ENCODE data around the gene PAOX.
A peak's percentile ranks its signal among the peaks of the same experiment; 100 is the strongest.

PAOX gene

GRCh38 chr10:133391761-133392518, 12.9 kb downstream of the PAOX start:
- TF ChIP-seq, protein P1, sequence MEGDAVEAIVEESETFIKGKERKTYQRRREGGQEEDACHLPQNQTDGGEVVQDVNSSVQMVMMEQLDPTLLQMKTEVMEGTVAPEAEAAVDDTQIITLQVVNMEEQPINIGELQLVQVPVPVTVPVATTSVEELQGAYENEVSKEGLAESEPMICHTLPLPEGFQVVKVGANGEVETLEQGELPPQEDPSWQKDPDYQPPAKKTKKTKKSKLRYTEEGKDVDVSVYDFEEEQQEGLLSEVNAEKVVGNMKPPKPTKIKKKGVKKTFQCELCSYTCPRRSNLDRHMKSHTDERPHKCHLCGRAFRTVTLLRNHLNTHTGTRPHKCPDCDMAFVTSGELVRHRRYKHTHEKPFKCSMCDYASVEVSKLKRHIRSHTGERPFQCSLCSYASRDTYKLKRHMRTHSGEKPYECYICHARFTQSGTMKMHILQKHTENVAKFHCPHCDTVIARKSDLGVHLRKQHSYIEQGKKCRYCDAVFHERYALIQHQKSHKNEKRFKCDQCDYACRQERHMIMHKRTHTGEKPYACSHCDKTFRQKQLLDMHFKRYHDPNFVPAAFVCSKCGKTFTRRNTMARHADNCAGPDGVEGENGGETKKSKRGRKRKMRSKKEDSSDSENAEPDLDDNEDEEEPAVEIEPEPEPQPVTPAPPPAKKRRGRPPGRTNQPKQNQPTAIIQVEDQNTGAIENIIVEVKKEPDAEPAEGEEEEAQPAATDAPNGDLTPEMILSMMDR (IDR thresholded peaks at IDR 0.05; ENCODE audit: low read length), result no peak
- no peak for TF ChIP-seq EZH2 (IDR thresholded peaks at IDR 0.05; ENCODE audit: borderline replicate concordance, low read length)
- no peak overlapping the region for H3K4me3 ChIP-seq (ENCODE audit: low read depth, low read length, poor library complexity, severe bottlenecking)

GRCh38 chr10:133393401-133394063, 14.5 kb downstream of the PAOX start:
- H3K27ac ChIP-seq (ENCODE audit: low read depth, low read length, poor library complexity, severe bottlenecking), result peak overlapping the region; percentile 3
- peaks cover 12% of the 10 kb centered on the region for H3K79me2 ChIP-seq (ENCODE audit: insufficient read depth, low read length)
- H4K20me1 ChIP-seq (ENCODE audit: insufficient read depth, low read length), result no peaks in the 10 kb centered on the region

More at GRCh38 chr10:133391761-133392518, 12.9 kb downstream of the PAOX start:
- peaks cover 11% of the 10 kb centered on the region for H3K36me3 ChIP-seq (ENCODE audit: insufficient read depth, low read length)
- no peak overlapping the region for H3K4me2 ChIP-seq (ENCODE audit: low read length)
- H3K9ac ChIP-seq (ENCODE audit: low read length), result no peak overlapping the region
- H3K79me2 ChIP-seq (ENCODE audit: insufficient read depth, low read length), result peaks cover 12% of the 10 kb centered on the region
- no peaks in the 10 kb centered on the region for H3K9me2 ChIP-seq (ENCODE audit: low read depth, low read length)
- H3K9me3 ChIP-seq (ENCODE audit: low read length), result no peaks in the 10 kb centered on the region
- H2AFZ ChIP-seq (ENCODE audit: low read length), result no peak overlapping the region
- peaks cover 53% of the 10 kb centered on the region for H3K4me1 ChIP-seq (ENCODE audit: insufficient read depth, low read length, severe bottlenecking)
- no peak overlapping the region for H3K27ac ChIP-seq (ENCODE audit: low read depth, low read length, poor library complexity, severe bottlenecking)
- no peaks in the 10 kb centered on the region for H3K27me3 ChIP-seq (ENCODE audit: insufficient read depth, low read length)
- H3F3A ChIP-seq (ENCODE audit: insufficient read depth, low read length), result no peaks in the 10 kb centered on the region
- no peaks in the 10 kb centered on the region for H4K20me1 ChIP-seq (ENCODE audit: insufficient read depth, low read length)

GRCh38 chr10:133394064-133394663, 15.1 kb downstream of the PAOX start, which contains the start of gene MTG1:
Gene MTG1 (plus strand): TSS chr10:133394157. CDS start chr10:133394221, 64 bp downstream.
- H4K20me1 ChIP-seq (ENCODE audit: insufficient read depth, low read length), result no peaks in the 10 kb centered on the region
- TF ChIP-seq EZH2 (IDR thresholded peaks at IDR 0.05; ENCODE audit: borderline replicate concordance, low read length), result no peak
- TF ChIP-seq, protein P1 (IDR thresholded peaks at IDR 0.05; ENCODE audit: low read length), result no peak
- no peaks in the 10 kb centered on the region for H3K27me3 ChIP-seq (ENCODE audit: insufficient read depth, low read length)
- H3K27ac ChIP-seq (ENCODE audit: low read depth, low read length, poor library complexity, severe bottlenecking), result peak within 1 kb of the TSS; percentile 50
- H3K9me2 ChIP-seq (ENCODE audit: low read depth, low read length), result no peaks in the 10 kb centered on the region
- H3K4me2 ChIP-seq (ENCODE audit: low read length), result peak within 1 kb of the TSS; percentile 100
- H3K36me3 ChIP-seq (ENCODE audit: insufficient read depth, low read length), result peaks cover 27% of the 10 kb centered on the region
- no peaks in the 10 kb centered on the region for H3F3A ChIP-seq (ENCODE audit: insufficient read depth, low read length)
- peaks cover 44% of the 10 kb centered on the region for H3K4me1 ChIP-seq (ENCODE audit: insufficient read depth, low read length, severe bottlenecking)
- H3K9ac ChIP-seq (ENCODE audit: low read length), result peak within 1 kb of the TSS; percentile 100
- H2AFZ ChIP-seq (ENCODE audit: low read length), result no peak within 1 kb of the TSS
- peaks cover 12% of the 10 kb centered on the region for H3K79me2 ChIP-seq (ENCODE audit: insufficient read depth, low read length)
- H3K4me3 ChIP-seq (ENCODE audit: low read depth, low read length, poor library complexity, severe bottlenecking), result peak within 1 kb of the TSS; percentile 99
- no peaks in the 10 kb centered on the region for H3K9me3 ChIP-seq (ENCODE audit: low read length)

More at GRCh38 chr10:133393401-133394063, 14.5 kb downstream of the PAOX start:
- TF ChIP-seq, protein P1 (IDR thresholded peaks at IDR 0.05; ENCODE audit: low read length), result no peak
- no peak for TF ChIP-seq EZH2 (IDR thresholded peaks at IDR 0.05; ENCODE audit: borderline replicate concordance, low read length)
- peak overlapping the region; percentile 61 for H3K4me2 ChIP-seq (ENCODE audit: low read length)
- H3K9me3 ChIP-seq (ENCODE audit: low read length), result no peaks in the 10 kb centered on the region
- H3F3A ChIP-seq (ENCODE audit: insufficient read depth, low read length), result no peaks in the 10 kb centered on the region
- no peak overlapping the region for H2AFZ ChIP-seq (ENCODE audit: low read length)
- peak overlapping the region; percentile 44 for H3K9ac ChIP-seq (ENCODE audit: low read length)
- H3K4me1 ChIP-seq (ENCODE audit: insufficient read depth, low read length, severe bottlenecking), result peaks cover 48% of the 10 kb centered on the region
- H3K36me3 ChIP-seq (ENCODE audit: insufficient read depth, low read length), result peaks cover 21% of the 10 kb centered on the region
- no peaks in the 10 kb centered on the region for H3K27me3 ChIP-seq (ENCODE audit: insufficient read depth, low read length)
- peak overlapping the region; percentile 99 for H3K4me3 ChIP-seq (ENCODE audit: low read depth, low read length, poor library complexity, severe bottlenecking)
- no peaks in the 10 kb centered on the region for H3K9me2 ChIP-seq (ENCODE audit: low read depth, low read length)
